D721Med (cell line): Measurements from ENCODE around the gene SLC6A7.

ENCODE experiments used
- DNase-seq: peaks from one replicate; pipeline ENCODE4 v3.0.0; 2011; ENCODE audit warnings: low spot score; ENCODE audit not compliant: insufficient read length
- FAIRE-seq: peaks from 2 replicates; lab custom pipeline; 2011; peaks lifted over from hg19 to GRCh38; lab: Jason Lieb, UNC
- TF ChIP-seq, protein P1 (sequence below): IDR thresholded peaks from 2 replicates; pipeline ENCODE4 v1.5.1; 2012; ENCODE audit warnings: mild to moderate bottlenecking, control low read depth; ENCODE audit not compliant: insufficient read depth; ENCODE audit errors: missing control alignments

SLC6A7 gene

DNA sequence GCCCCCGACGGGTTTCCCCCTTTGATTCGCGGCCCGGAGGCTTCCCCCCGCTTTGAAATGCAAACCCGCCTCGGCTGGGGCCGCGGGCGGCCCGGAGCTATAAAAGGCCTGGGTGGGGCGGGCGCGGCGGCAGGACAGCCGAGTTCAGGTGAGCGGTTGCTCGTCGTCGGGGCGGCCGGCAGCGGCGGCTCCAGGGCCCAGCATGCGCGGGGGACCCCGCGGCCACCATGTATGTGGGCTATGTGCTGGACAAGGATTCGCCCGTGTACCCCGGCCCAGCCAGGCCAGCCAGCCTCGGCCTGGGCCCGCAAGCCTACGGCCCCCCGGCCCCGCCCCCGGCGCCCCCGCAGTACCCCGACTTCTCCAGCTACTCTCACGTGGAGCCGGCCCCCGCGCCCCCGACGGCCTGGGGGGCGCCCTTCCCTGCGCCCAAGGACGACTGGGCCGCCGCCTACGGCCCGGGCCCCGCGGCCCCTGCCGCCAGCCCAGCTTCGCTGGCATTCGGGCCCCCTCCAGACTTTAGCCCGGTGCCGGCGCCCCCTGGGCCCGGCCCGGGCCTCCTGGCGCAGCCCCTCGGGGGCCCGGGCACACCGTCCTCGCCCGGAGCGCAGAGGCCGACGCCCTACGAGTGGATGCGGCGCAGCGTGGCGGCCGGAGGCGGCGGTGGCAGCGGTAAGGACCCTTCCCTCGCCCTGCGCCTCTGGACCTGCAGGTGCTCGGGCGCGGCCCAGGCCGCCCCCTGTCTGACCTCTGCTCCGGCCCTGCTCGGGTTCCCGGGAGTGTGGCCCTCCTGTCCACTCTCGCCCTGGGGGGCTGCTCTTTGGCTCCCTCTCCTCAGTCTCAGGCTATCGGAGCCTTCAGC, 23.0 kb upstream of the SLC6A7 start, which contains the start of gene CDX1:
CDX1 (plus strand) TSS at position 129 of the 862 bp plus-strand sequence; CDS start at position 228, 99 bp downstream.
- TF ChIP-seq, protein P1, sequence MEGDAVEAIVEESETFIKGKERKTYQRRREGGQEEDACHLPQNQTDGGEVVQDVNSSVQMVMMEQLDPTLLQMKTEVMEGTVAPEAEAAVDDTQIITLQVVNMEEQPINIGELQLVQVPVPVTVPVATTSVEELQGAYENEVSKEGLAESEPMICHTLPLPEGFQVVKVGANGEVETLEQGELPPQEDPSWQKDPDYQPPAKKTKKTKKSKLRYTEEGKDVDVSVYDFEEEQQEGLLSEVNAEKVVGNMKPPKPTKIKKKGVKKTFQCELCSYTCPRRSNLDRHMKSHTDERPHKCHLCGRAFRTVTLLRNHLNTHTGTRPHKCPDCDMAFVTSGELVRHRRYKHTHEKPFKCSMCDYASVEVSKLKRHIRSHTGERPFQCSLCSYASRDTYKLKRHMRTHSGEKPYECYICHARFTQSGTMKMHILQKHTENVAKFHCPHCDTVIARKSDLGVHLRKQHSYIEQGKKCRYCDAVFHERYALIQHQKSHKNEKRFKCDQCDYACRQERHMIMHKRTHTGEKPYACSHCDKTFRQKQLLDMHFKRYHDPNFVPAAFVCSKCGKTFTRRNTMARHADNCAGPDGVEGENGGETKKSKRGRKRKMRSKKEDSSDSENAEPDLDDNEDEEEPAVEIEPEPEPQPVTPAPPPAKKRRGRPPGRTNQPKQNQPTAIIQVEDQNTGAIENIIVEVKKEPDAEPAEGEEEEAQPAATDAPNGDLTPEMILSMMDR = no peak
- FAIRE-seq (no peak), DNase-seq (no peak)

DNA sequence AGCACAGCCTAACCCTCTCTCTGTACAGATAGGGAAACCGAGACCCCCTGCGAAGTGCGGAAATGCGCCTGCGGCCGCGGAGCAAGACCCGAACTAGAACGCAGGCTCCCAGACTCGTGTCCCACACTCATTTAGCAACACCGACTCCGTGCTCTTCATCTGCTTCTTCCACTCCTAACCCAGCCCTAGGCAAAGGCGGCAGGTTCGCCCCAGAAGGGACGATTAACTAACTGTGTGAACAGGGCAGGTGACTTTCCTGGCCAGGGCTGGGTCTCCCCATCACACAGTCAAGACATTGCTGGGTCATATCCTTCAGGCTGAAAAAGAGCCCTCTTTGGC, 22.4 kb upstream of the SLC6A7 start:
- FAIRE-seq = no peak

DNA sequence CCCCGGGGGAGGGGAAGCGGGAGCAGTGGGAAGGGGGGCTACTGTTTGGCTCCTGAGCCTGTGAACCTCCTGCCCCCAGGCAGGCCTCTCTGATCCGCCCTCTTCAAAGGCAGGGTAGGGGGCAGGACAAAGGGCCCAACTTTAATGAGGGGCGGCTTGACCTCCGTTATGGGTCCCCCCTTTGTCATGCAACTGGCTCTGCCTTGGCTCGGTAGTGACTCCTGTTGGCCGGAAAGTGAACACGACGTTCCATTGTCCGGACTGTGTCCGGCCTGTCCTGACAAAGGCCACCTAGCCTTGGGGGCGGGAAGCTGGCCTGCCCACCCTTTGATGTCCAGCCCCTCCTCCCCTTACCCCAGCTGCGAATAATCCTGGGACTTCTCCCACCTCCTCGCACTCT, 22.0 kb upstream of the SLC6A7 start:
- FAIRE-seq (no peak), DNase-seq (no peak)
- TF ChIP-seq, protein P1 = no peak

More for the DNA sequence above, 22.4 kb upstream of the SLC6A7 start:
- TF ChIP-seq, protein P1 = no peak
- DNase-seq = no peak

DNA sequence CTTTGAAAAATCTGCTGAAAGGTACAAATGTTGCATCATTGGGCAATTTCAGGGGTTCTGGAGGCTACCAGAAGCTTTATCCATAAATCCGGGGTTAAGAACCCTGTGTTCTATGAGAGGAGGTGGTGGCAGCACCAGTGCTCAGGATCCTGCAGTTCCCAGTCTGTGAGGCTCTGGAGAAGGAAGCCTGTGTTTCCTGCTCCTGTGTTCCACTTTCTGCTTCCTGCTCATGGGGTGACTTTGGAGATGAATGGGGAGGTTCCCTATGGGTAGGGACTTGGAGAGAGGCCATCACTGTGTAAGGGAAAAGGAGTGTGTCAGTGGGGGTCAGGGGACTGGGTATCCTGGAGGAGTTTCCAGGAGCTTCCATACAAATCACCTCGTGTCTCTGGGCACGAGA, 21.0 kb upstream of the SLC6A7 start:
- TF ChIP-seq, protein P1 = no peak
- no peak for FAIRE-seq
- DNase-seq = no peak

DNA sequence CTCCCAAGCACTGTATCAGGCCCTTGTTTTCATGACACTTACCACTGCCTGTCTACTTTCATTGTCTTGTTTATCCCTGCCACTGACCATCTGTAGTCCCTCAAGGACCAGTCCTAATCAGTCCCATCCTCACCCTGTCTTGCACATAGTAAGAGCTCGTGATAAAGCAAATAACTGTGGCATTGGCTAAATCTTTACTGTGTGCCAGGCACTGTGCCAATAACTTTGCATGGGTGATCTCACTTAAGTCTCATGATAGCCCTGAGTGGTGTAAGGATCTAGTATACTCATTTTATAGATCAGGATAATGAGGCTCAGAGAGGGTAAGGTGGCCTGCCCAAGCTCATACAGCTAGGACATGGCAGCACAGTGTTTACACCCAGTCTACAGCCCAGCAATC, 17.7 kb upstream of the SLC6A7 start:
- DNase-seq (no peak), FAIRE-seq (no peak)
- TF ChIP-seq, protein P1 = no peak

DNA sequence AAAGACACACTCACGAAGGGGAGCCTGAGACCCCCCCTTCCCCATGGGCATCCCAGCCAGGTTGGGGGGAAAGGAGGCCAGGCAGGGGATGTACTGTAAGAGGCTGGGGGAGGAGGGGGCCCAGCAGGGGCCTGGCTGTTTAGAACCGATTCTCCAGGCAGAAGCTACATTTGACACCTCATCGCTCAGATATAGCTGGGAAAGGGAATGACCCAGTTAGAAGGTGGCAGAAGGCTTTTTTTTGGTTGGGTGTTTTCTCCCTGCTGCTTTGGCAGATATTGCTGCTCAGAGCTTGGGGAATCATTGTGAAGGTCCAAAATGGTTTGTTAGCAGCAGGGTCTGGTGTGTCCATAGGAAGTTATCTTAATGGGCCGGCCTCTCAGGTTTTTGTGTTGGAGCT, 17.3 kb upstream of the SLC6A7 start:
- DNase-seq = no peak
- TF ChIP-seq, protein P1 = no peak
- no peak for FAIRE-seq

DNA sequence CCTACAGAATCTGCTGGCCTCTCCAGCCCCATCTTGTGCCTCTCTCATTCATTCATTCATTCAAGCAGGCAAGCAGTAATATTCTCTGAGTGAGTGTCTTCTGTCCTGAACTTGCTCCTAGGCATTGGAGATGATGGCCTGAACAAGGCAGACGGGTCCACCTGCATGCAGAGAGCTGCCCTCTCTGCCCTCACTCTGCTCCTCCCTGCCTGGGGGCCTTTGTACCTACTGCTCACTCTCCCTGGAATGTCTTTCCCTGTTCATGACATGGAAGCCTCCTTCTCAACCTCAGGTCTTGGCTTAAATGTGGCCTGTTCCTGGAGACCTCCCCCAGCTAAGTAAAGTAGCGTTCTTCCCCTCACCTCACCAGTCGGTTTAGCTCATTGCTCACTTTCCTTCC, 16.7 kb upstream of the SLC6A7 start:
- no peak for FAIRE-seq
- no peak for DNase-seq
- TF ChIP-seq, protein P1 = no peak
